ENCODE measurements around the gene TFPI. TPM values are rescaled to one million over a fixed set of nuclear protein-coding genes. Genes with fewer than 3 reads are reported as not detected.
"Not testable (repeated sequence)": the region's sequence is repeated elsewhere in the genome, so short reads cannot be mapped to it uniquely, and the experiment has no call there.

TFPI gene
- total and polyA plus RNA-seq, 12 donors: 12.6 to 51.0 (median 21.0) TPM

GRCh38 chr2:187566712-187567111 is 12.5 kb upstream of the TFPI start:
- ATAC-seq: no peak
- WGBS, 2 donors: 72 to 74% methylated on average over 1 of the region's 1 CpG
- Histone ChIP-seq H3K4me1 (no peaks in the 10 kb centered on the region), H3K27me3 (no peaks in the 10 kb centered on the region), H3K27ac (no peak overlapping the region), H3K4me3 (no peak overlapping the region), H3K36me3 (no peaks in the 10 kb centered on the region), H3K9me3 (peaks cover 0 to under 1% (median 0%) of the 10 kb centered on the region in 11 donors)
- TF ChIP-seq, protein P1, sequence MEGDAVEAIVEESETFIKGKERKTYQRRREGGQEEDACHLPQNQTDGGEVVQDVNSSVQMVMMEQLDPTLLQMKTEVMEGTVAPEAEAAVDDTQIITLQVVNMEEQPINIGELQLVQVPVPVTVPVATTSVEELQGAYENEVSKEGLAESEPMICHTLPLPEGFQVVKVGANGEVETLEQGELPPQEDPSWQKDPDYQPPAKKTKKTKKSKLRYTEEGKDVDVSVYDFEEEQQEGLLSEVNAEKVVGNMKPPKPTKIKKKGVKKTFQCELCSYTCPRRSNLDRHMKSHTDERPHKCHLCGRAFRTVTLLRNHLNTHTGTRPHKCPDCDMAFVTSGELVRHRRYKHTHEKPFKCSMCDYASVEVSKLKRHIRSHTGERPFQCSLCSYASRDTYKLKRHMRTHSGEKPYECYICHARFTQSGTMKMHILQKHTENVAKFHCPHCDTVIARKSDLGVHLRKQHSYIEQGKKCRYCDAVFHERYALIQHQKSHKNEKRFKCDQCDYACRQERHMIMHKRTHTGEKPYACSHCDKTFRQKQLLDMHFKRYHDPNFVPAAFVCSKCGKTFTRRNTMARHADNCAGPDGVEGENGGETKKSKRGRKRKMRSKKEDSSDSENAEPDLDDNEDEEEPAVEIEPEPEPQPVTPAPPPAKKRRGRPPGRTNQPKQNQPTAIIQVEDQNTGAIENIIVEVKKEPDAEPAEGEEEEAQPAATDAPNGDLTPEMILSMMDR (IDR thresholded peaks at IDR 0.05): no peak
- intact Hi-C loops (cut with DNase I): no loop called here
- DNase-seq: no peak

GRCh38 chr2:187566266-187566665 is 12.0 kb upstream of the TFPI start:
- TF ChIP-seq, protein P1 (IDR thresholded peaks at IDR 0.05): no peak
- no peaks in the 10 kb centered on the region for H3K27me3 ChIP-seq
- no peaks in the 10 kb centered on the region for H3K4me1 ChIP-seq
- H3K4me3 ChIP-seq: no peak overlapping the region
- H3K27ac ChIP-seq: no peak overlapping the region
- DNase-seq (no peak), ATAC-seq (no peak)
- no peaks in the 10 kb centered on the region for H3K36me3 ChIP-seq
- no peaks in the 10 kb centered on the region for H3K9me3 ChIP-seq
- intact Hi-C loops (cut with DNase I): no loop called here

DNA sequence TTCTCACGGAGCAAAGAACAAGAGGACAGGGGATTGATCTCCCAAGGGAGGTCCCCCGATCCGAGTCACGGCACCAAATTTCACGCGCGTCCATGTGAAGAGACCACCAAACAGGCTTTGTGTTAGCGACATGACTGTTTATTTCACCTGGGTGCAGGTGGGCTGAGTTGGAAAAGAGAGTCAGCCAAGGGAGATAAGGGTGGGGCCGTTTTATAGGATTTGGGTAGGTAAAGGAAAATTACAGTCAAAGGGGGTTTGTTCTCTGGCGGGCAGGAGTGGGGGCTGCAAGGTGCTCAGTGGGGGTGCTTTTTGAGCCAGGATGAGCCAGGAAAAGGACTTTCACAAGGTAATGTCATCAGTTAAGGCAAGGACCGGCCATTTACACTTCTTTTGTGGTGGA is 11.4 kb upstream of the TFPI start:
- WGBS, 2 donors: 93 to 95% methylated on average over 9 to 10 of the region's 11 CpGs
- not testable (repeated sequence) for H3K4me1 ChIP-seq

DNA sequence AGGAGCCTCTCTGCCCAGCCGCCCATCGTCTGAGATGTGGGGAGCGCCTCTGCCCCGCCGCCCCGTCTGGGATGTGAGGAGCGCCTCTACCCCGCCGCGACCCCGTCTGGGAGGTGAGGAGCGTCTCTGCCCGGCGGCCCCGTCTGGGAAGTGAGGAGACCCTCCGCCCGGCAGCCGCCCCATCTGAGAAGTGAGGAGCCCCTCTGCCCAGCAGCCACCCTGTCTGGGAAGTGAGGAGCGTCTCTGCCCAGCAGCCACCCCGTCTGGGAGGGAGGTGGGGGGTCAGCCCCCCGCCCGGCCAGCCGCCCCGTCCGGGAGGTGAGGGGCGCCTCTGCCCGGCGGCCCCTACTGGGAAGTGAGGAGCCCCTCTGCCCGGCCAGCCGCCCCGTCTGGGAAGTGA is 2.3 kb upstream of the TFPI start:
- H3K27ac ChIP-seq; H3K36me3 ChIP-seq; H3K9me3 ChIP-seq; DNase-seq; H3K4me3 ChIP-seq; ATAC-seq; H3K27me3 ChIP-seq; intact Hi-C loops (cut with DNase I): not testable (repeated sequence)
- 97 to 98% methylated on average over 19 to 31 of the region's 31 CpGs for WGBS, 2 donors
- peaks cover 0 to 10% (median 6%) of the 10 kb centered on the region in 9 donors for H3K4me1 ChIP-seq

More for the DNA sequence above, 11.4 kb upstream of the TFPI start:
- ATAC-seq; H3K27ac ChIP-seq; H3K4me3 ChIP-seq; H3K9me3 ChIP-seq; H3K36me3 ChIP-seq; intact Hi-C loops (cut with DNase I); DNase-seq; H3K27me3 ChIP-seq: not testable (repeated sequence)

- Histone ChIP-seq H3K9me3 (no peaks in the 10 kb centered on the region), H3K4me3 (peak overlapping the region in 8 of 10 donors; percentile 33 to 61 (median 56)), H3K27me3 (no peaks in the 10 kb centered on the region), H3K4me1 (peaks cover 0 to 18% (median 6%) of the 10 kb centered on the region in 9 donors), H3K36me3 (no peaks in the 10 kb centered on the region), H3K27ac (peak overlapping the region in 8 of 10 donors; percentile 57 to 86 (median 76))
- ATAC-seq (no peak), DNase-seq (no peak)
- intact Hi-C loops (cut with DNase I): no loop called here
- 38 to 42% methylated on average over 2 of the region's 2 CpGs for WGBS, 2 donors
- TF ChIP-seq, protein P1 (IDR thresholded peaks at IDR 0.05): no peak
Observed at GRCh38 chr2:187554704-187555082, 458 bp upstream of the TFPI start.
